Measurements from ENCODE around the gene SGCE.
"Not testable (repeated sequence)": the region's sequence is repeated elsewhere in the genome, so short reads cannot be mapped to it uniquely, and the experiment has no call there.

The SGCE gene, protein sequence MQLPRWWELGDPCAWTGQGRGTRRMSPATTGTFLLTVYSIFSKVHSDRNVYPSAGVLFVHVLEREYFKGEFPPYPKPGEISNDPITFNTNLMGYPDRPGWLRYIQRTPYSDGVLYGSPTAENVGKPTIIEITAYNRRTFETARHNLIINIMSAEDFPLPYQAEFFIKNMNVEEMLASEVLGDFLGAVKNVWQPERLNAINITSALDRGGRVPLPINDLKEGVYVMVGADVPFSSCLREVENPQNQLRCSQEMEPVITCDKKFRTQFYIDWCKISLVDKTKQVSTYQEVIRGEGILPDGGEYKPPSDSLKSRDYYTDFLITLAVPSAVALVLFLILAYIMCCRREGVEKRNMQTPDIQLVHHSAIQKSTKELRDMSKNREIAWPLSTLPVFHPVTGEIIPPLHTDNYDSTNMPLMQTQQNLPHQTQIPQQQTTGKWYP

DNA sequence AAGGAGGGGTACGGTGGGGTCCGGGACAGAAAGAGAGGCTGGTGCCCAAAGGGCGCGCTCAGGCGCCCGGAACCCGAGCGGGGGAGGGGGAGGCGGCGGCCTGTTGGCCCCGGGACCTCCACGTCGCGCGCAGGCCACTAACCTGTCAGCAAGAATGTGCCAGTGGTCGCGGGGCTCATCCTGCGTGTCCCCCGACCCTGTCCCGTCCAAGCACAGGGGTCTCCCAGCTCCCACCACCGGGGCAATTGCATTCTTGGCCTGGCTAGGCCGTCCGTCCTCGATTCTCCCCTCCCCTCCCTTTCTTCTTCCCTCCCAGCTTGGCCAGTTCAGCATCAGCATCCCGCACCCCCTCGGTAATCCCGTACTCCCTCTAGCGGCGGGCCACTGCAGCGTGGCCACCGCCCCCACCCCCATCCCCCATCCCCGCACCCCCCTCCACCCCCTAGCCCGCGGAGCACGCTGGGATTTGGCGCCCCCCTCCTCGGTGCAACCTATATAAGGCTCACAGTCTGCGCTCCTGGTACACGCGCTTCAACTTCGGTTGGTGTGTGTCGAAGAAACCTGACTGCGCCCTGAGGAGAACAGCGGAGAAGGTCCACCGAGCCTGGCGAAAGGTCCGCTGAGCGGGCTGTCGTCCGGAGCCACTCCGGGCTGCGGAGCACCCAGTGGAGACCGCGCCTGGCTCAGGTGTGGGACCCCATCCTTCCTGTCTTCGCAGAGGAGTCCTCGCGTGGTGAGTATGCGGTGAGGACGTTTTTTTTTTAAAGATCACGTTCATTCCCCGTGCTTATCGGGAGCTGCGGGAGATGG, at the start of gene SGCE:
TSS of gene SGCE (minus strand) at position 286 of the 810 bp plus-strand sequence. CDS start at position 251, 35 bp downstream.
- DNase-seq, result peak; percentile 93

DNA sequence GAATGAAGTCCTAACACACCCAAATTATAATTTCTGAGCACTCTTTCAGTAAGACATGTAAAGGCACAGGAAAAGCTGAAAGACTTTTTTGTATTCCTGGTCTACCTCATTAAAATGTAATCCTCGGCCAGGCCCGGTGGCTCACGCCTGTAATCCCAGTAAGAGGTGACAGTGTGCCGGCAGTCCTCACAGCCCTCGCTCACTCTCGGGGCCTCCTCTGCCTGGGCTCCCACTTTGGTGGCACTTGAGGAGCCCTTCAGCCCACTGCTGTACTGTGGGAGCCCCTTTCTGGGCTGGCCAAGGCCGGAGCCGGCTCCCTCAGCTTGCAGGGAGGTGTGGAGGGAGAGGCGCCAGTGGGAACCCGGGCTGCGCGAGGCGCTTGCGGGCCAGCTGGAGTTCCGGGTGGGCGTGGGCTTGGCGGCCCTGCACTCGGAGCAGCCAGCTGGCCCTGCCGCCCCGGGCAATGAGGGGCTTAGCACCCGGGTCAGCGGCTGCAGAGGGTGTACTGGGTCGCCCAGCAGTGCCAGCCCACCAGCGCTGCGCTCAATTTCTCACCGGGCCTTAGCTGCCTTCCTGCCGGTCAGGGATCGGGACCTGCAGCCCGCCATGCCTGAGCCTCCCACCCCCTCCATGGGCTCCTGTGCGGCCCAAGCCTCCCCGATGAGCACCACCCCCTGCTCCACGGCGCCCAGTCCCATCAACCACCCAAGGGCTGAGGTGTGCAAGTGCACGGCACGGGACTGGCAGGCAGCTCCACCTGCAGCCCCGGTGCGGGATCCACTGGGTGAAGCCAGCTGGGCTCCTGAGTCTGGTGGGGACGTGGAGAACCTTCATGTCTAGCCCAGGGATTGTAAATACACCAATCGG, 49.5 kb upstream of the SGCE start:
- not testable (repeated sequence) for DNase-seq

DNA sequence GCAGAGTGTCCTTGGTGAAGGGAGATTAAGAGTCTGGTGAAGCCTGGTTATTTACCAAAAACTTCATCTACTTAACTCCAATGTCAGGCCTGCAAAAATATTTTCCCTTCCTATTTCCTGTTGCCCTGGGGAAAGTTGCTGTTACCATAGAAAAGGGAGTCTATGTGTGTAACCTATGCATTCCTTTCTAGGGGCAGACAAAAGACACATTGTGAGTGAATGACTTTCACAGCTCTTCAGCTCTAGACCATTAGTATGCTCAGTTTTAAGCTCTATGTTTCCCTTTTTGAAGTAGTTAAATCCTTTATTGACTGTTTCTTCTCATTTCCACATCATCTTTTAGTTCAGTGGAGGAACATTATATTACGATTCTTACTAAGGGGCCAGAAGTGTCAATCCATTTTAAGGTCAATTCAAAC, 45.6 kb upstream of the SGCE start:
- DNase-seq, result no peak

DNA sequence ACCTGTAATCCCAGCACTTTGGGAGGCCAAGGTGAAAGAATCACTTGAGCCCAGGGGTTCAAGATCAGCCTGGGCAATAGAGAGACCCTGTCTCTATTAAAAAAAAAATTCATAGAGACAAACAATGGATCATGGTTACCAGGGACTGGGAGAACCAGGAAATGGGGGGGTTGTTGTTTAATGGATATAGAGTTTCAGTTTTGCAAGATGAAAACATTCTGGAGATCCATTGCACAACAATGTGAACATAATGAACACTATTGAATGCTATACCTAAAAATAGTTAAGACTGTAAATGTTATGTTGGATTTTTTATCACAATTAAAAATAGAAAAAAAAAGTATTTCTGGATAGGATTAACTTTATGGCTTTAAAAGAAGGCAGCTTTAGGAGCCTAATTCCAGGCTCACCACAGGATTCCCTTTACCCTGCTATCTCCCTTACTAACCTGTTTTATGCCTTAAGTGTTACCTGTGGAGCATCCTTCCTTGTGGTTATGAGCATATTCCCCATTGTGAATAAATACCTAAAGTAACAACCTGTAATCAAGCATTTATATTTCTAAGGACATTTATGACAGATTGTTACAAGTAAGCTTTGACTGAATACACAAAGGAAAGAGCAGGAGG, 45.1 kb upstream of the SGCE start:
- no peak for DNase-seq

DNA sequence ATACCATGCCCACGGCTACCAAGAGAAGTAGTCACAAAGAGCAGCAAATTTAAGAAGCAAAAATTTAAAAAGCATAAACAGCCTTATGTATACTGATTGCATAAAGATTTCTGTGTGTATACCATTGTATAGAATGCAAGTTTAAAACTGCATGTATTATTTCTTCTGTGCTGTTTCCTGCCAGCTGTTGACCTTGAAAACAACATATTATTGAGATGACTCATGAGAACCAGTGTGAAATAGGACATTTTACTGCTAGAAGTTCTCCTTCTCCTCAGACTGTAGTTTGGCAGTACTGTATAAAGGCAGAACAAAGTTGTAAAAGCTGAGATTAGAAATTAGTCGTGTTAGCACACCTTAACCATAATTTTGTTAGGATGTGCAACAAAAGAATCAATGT, 42.3 kb upstream of the SGCE start:
- DNase-seq, result no peak

DNA sequence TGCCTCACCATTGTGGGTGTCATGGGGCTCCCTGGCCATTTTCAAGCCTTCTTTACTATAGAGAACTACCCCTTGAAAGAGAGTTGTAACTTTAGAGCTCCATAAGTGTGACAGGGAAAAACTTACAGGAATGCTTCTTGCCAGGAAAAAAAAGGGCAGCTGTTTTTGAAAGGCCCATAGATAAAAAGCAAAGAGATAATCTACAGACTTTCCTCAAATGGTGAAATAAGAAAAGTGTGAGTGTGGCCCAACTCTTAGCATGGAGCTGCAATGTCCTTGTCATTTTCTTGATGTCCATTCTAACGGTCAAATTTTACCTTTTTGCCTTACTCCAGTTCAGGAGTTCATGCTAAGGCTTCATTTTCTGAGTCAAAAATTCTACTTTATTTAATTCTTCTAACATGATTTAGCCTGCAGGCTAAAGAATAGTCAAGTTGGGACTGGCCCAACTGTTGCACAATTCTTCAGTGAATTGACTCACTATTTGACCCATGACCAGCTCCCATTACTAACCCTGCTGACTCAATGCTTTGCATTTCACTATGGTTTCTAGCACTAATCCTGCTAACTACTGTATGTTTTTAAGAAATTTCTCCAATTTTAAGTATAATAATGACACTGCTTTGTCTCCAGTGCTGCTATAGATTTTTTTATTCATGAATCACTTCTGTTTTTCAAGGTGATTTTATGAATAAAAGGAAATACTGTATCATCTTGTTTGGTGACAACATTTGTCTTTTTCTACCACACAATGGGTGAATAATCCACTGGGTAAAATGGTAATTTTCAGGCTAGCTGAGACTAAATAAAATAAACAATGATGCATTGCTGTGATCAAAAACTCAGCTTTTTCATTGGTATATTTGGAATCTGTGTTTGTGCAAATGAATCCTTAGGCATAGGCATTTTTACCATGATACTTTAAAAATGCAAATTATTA, 41.4 kb upstream of the SGCE start:
- peak; percentile 40 for DNase-seq

DNA sequence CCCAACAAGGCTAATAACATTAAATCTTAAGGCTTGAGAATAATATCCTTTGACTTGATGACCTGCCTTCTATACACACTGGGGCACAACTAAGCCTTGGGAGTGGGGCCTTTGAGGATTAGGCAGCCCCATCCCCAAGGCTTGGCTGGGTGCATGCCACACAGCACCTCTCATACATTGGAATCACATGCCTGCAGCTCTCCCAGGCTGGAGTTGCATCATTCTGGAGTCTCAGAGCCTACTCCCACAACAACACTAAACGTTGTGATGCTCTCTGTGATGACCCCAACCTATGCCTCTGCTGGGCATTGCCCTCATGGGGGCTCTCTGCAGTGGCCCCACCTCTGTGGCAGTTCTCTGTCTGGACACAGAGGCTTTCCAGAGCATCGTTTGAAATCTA, 31.9 kb upstream of the SGCE start:
- no peak for DNase-seq

DNA sequence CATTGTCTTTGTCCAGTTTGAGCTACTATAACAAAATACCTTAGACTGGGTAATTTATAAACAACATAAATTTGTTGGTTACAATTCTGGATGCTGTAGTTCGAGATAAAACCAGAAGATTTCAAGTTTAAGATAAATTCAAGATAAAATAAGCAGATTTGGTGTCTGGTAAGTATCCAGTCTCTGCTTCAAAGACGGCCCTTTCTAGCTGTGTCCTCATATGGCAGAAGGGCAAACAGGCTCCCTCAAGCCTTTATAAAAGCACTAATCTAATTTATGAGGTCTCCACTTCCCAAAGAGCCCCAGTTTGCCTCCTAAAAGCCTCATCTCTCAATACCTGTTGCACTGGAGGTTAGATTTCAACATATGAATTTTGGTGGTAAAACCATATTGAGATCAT, 31.1 kb upstream of the SGCE start:
- DNase-seq, result no peak

DNA sequence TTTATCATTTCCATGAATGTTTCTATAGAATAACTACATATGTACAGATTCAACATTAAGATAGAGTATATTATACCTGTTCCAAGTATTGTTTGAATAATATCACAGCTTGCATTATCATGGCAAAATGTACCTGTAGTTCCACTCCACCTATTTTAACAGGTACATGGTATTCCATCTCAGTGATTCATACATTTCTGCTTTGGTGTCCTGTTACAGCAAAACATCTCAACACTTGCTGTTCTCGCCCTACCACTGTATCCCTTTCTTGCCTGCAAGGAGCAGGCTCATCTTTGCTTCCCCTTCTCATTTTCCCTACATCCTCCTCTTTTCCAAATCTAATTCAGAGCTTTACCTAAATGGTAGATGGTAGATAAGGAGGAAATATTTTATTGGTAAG, 27.1 kb upstream of the SGCE start:
- no peak for DNase-seq

DNA sequence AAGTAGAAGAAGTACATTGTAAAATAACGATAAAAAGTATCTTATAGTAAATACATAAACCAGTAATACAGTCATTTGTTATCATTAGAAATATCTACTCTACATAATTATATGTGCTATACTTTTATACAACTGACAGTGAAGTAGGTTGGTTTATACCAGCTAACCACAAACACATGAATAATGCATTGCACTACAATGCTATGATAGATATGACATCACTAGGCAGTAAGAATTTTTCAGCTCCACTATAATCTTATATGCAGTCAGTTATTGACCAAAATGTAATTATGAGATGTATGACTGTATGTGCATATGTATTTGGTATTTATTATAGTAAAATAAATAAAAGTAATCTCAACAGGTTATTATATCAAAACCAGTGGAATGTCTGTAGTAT, 23.4 kb upstream of the SGCE start:
- DNase-seq, result no peak

DNA sequence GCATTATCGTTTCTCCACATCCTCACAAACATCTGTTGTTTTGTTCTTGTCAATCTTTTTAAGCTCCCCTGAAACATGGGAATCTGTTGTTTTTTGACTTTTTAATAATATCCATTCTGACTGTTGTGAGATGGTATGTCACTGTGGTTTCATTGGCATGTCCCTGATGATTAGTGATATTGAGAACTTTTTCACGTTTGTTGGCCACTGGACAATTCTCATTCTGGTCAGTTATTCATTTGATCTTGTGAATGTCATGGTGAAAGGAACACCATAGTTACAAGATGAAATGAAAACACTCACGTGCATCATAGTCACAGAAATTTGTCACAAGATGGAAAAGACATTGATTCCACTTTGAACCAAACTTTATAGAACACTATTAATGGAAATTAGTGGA, 20.5 kb upstream of the SGCE start:
- no peak for DNase-seq

DNA sequence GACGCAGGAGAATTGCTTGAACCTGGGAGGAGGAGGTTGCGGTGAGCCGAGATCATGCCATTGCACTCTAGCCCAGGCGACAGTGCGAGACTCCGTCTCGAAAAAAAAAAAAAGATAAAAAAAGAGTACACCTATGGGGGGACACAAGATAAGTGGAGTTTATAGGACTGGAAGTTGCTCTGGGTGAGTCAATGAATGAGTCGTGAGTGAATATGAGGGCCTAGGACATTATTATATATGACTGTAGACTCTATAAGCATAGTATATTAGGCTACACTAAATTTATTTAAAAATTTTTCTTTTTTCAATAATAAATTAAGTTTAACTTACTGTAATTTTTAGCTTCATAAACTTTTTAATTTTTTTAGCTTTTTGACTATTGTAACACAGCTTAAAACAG, 19.4 kb upstream of the SGCE start:
- no peak for DNase-seq

DNA sequence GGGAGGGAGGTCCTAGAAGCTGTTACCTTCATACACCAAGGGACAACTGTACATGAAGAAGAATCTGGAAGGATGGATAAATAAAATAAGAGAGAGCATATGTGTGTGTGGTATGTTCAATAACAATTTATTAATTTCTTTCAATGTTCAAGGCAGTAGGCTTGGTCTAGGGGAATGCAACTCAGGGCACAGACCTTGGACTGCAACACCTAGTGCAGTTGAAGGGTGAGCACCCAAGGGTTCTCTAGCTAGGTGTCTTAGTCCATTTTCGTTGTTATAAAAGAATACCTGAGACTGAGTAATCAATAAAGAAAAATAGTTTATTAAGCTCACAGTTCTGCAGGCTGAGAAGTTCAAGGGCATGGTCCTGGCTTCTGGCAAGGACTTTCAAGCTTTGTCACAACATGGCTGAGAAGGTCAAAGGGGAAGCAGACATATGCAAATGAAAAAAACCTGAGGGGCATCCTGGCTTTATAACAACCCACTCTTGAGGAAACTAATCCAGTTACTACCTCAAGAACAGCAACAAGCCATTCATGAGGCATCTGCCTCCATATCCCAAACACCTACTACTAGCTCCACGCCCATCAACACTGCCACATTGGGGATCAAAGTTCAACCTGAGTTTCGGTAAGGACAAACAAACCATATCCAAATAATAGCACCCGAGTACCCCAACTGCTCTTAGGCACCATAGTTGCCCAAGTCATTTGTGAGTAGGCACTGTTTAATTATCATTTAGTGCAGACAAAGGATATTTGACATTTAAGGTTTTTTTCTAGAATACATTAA, 15.7 kb upstream of the SGCE start:
- no peak for DNase-seq

DNA sequence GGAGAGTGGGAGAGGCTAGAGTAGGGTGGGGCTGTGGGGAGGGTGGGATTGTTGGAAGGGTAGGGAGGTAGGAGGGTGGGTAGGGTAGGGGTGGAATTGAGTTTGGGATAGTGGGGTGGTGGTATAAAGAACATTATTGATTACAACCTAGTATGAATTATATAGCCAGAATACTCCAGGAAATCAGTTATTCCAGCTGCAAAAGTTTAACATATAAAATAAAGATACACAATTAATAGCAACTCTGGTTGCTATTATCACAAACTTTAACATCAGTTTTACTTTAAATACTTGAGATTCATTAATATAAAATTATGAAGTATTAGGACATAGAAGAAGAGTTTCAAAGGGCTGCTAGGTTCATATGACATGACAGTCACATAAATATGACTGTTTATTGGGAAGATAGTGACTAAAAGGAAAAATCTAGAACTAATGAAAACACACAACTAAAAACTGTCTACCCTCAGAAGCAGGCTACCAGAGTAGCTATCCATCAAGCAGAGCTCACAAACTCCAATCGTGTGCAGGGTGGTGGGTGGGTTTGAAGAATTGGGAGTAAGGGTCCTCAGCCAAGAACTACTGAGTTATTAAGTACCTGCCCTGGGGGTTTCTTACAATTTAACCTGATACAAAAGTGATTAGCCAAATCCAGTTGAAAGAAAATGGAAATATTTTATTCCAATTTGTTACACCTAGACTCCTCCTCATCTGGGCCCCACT, 14.0 kb upstream of the SGCE start:
- no peak for DNase-seq

DNA sequence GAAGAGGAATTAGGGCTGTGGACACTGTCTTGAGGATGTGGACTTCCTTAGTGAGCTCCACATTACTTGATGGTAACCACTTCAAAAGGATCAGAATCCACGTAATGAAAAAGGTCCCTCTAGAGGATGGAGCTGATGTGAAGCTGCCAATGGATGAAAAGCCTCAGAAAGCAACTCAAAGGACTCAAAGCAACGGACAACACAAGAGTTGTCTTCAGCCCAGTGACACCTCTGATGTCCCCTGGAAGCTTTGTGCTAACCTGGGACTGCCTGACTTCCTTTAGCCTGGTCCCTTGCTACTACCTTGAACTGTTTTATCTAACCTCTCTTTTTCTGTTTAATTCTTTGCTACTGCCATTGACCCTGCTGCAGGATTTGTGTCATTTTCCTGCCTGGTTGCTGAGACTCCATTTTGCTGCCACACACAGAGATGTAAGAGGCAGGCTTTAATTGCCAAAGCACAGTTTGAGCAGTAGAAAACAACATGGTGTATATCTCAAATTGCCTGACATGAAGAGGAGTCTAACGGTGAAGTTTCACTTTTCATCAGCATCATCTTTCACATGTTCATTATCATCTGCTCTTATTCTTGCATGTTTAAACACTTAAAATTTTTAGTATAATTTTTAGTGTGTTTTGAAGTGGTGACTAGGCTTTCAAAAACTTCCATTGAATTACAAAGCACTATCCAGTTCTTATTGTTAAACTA, 11.1 kb upstream of the SGCE start:
- DNase-seq, result no peak

DNA sequence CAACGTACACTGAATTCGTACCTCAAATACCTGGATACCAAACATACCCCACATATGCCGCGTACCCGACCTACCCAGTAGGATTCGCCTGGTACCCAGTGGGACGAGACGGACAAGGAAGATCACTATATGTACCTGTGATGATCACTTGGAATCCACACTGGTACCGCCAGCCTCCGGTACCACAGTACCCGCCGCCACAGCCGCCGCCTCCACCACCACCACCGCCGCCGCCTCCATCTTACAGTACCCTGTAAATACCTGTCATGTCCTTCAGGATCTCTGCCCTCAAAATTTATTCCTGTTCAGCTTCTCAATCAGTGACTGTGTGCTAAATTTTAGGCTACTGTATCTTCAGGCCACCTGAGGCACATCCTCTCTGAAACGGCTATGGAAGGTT, 9.5 kb upstream of the SGCE start:
- no peak for DNase-seq

DNA sequence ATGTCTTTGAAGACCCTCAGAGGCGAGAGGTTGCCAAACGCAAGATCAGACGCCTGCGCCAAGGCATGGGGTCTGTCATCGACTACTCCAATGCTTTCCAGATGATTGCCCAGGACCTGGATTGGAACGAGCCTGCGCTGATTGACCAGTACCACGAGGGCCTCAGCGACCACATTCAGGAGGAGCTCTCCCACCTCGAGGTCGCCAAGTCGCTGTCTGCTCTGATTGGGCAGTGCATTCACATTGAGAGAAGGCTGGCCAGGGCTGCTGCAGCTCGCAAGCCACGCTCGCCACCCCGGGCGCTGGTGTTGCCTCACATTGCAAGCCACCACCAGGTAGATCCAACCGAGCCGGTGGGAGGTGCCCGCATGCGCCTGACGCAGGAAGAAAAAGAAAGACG, 8.1 kb upstream of the SGCE start:
- DNase-seq, result no peak

DNA sequence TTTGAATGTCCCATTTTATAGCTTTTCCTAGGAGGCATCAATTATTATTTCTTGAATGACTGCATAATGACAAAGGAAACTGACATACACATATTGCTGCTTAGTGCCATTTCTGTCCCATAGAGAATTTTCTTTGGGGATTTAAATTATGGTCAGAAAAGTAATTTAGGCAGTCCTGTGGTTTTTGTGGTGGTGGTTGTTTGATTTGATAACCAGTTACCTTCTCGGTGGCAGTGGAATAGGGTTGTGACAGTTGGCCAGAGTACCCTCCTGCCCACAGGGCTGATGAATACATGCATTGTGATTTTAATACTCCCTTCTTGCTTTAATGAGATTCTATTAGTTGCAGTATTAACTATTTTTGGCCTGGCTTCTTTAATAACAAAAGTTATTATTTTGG, 6.6 kb upstream of the SGCE start:
- DNase-seq, result no peak

DNA sequence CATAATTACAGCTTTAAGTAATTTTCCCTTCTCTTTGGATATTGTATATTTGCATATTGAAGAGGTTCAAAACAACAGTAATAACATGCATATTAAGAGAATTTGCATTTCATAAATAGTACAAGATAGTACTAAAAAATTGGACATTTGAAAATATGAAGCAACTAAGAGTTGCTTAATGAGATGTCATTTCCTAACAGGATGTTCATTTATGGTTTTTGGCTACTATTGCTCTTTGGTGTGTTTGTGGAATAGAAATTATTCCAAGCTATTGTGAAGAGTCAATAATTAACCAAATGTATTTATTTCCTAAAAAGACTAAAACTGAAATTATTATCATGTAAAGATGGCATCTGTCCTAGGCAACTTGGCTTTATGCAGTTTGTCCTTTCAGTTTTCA, 4.1 kb upstream of the SGCE start:
- DNase-seq, result no peak
